ENCODE measurements around the gene PAPPA2.

- TF ChIP-seq CTCF (conservative IDR thresholded peaks at IDR 0.05) (no peak), ZFX (IDR thresholded peaks at IDR 0.05) (no peak)
Measured at GRCh38 chr1:176605176-176605575, 142.2 kb downstream of the PAPPA2 start.
